HEK293 (cell line): Measurements from ENCODE around the gene LIN7A.

ENCODE experiments used
- CTCF ChIP-seq: fragments of 450-650 bp; formaldehyde crosslinking; IDR thresholded peaks from 2 replicates; pipeline ENCODE4 v1.5.1; 2016; ENCODE audit warnings: missing biosample characterization, missing genetic modification characterization
- MYNN ChIP-seq: fragments of 450-650 bp; formaldehyde crosslinking; IDR thresholded peaks from 2 replicates; pipeline ENCODE4 v1.5.1; 2016; ENCODE audit warnings: missing biosample characterization, missing genetic modification characterization, borderline replicate concordance
- MZF1 ChIP-seq: fragments of 450-650 bp; formaldehyde crosslinking; IDR thresholded peaks from 2 replicates; pipeline ENCODE4 v1.5.1; 2017; ENCODE audit warnings: missing biosample characterization, missing genetic modification characterization, borderline replicate concordance
- RBAK ChIP-seq: fragments of 450-650 bp; formaldehyde crosslinking; IDR thresholded peaks from 2 replicates; pipeline ENCODE4 v1.5.1; 2016; ENCODE audit warnings: missing biosample characterization, missing genetic modification characterization
- ZBTB1 ChIP-seq: fragments of 450-650 bp; formaldehyde crosslinking; IDR thresholded peaks from 2 replicates; pipeline ENCODE4 v1.5.1; 2016; ENCODE audit warnings: missing biosample characterization, missing genetic modification characterization
- ZNF114 ChIP-seq: fragments of 450-650 bp; formaldehyde crosslinking; IDR thresholded peaks from 2 replicates; pipeline ENCODE4 v1.5.0; 2017; ENCODE audit warnings: missing biosample characterization, missing genetic modification characterization
- ZNF121 ChIP-seq: fragments of 450-650 bp; formaldehyde crosslinking; IDR thresholded peaks from 2 replicates; pipeline ENCODE4 v1.5.1; 2016; ENCODE audit warnings: missing biosample characterization, missing genetic modification characterization
- ZNF175 ChIP-seq: fragments of 450-650 bp; formaldehyde crosslinking; IDR thresholded peaks from 2 replicates; pipeline ENCODE4 v1.5.1; 2016; ENCODE audit warnings: missing biosample characterization, missing genetic modification characterization
- ZNF18 ChIP-seq: fragments of 450-650 bp; formaldehyde crosslinking; IDR thresholded peaks from 2 replicates; pipeline ENCODE4 v1.5.1; 2016; ENCODE audit warnings: missing biosample characterization, missing genetic modification characterization
- ZNF423 ChIP-seq: fragments of 450-650 bp; formaldehyde crosslinking; IDR thresholded peaks from 2 replicates; pipeline ENCODE4 v1.5.1; 2016; ENCODE audit warnings: missing biosample characterization, missing genetic modification characterization
- ZNF660 ChIP-seq: fragments of 450-650 bp; IDR thresholded peaks from 2 replicates; pipeline ENCODE4 v1.5.1; 2018; ENCODE audit warnings: missing biosample characterization, mild to moderate bottlenecking, missing genetic modification characterization
- ZNF776 ChIP-seq: fragments of 450-650 bp; formaldehyde crosslinking; IDR thresholded peaks from 2 replicates; pipeline ENCODE4 v1.5.0; 2017; ENCODE audit warnings: missing biosample characterization, missing genetic modification characterization, borderline replicate concordance
- ZSCAN18 ChIP-seq: fragments of 450-650 bp; formaldehyde crosslinking; IDR thresholded peaks from 2 replicates; pipeline ENCODE4 v1.5.1; 2016; ENCODE audit warnings: missing biosample characterization, missing genetic modification characterization

GRCh38 chr12:80925983-80926382, 11.8 kb downstream of the LIN7A start:
- TF ChIP-seq MZF1 (tag by site-specific recombination) = no peak
- TF ChIP-seq ZNF175 = no peak
- TF ChIP-seq CTCF (tag by site-specific recombination) = no peak
- TF ChIP-seq ZNF121 = no peak
- no peak for TF ChIP-seq ZNF423 (tag by site-specific recombination)
- no peak for TF ChIP-seq ZNF660
- no peak for TF ChIP-seq ZSCAN18 (tag by site-specific recombination)
- TF ChIP-seq RBAK = no peak
- TF ChIP-seq ZNF18 (tag by site-specific recombination) = no peak
- no peak for TF ChIP-seq ZNF114
- no peak for TF ChIP-seq ZBTB1 (tag by site-specific recombination)
- TF ChIP-seq MYNN (tag by site-specific recombination) = no peak
- no peak for TF ChIP-seq ZNF776
